Pancreas (tissue), 10 donors: Measurements from ENCODE around the gene KMT5B. TPM values are rescaled to one million over a fixed set of nuclear protein-coding genes. Genes with fewer than 3 reads are reported as not detected.
"Not testable (repeated sequence)": the region's sequence is repeated elsewhere in the genome, so short reads cannot be mapped to it uniquely, and the experiment has no call there.

Experiments
- ATAC-seq, 4 donors: fragments of 200-7000 bp; cut with Tn5 transposase; one replicate each; pipeline versions ENCODE4 v1.8.0 to v1.9.1; 2020; ENCODE audit warnings: mild to moderate bottlenecking in 4 of 4, moderate library complexity in 4 of 4
- DNase-seq, 6 donors: peaks; one replicate each; pipeline ENCODE4 v3.0.0-alpha.2; 2020
- FAIRE-seq: peaks from 2 replicates; lab custom pipeline; 2012; peaks lifted over from hg19 to GRCh38; lab: Jason Lieb, UNC
- H3K27ac ChIP-seq, 4 donors: fragments of 200-600 bp; sonication (generic); 1 replicate in 3 of 4; 2 replicates in 1 of 4; pipeline versions ENCODE4 v1.5.0 to v1.8.0; 2020
- H3K27me3 ChIP-seq, 4 donors: fragments of 200-600 bp; one replicate each; pipeline ENCODE4 v1.8.0; 2021
- H3K36me3 ChIP-seq, 3 donors: fragments of 200-600 bp; sonication (generic) in 1 of 3; one replicate each; pipeline versions ENCODE4 v1.5.0 to v1.8.0; 2020 to 2021
- H3K4me1 ChIP-seq, 3 donors: fragments of 200-600 bp; one replicate each; pipeline ENCODE4 v1.8.0; 2021
- H3K4me3 ChIP-seq, 4 donors: fragments of 200-600 bp; sonication (generic) in 2 of 4; one replicate each; pipeline versions ENCODE4 v1.5.0 to v1.8.0; 2020 to 2021
- H3K9me3 ChIP-seq, 4 donors: fragments of 200-600 bp; one replicate each; pipeline ENCODE4 v1.8.0; 2021
- WGBS, 2 donors: extraction: QIAGEN DNeasy Blood & Tissue Kit; methylation state at CpG; one replicate each; pipeline ENCODE4 v1.1.7; 2013; 5-methylcytosine and 5-hydroxymethylcytosine counted together
- intact Hi-C, 3 donors: fragments of 100-400 bp; cut with DNase I; formaldehyde crosslinking; loops; one replicate each; pipeline versions ENCODE4 v1.11.1 to v1.14.2; 2022
- polyA plus RNA-seq, 2 donors: library from polyadenylated mRNA; stranded (reverse); fragments of 200-250 nt; gene quantifications; one replicate each; pipeline ENCODE4 v1.2.3, GENCODE V29; 2013
- total RNA-seq, 6 donors: library from RNA; stranded (reverse); fragmentation: NEBNext Ultra II Directional in 4 of 6; extraction: Animal tissue kit (Norgen Biotek cat#: 25700) in 4 of 6; gene quantifications; one replicate each; pipeline versions ENCODE4 v1.2.1 to v1.2.4, GENCODE V29; 2021 to 2023
- TF ChIP-seq, protein P1 (sequence below), 4 donors: fragments of 200-600 bp; sonication (generic) in 3 of 4; IDR thresholded peaks; one replicate each; pipeline versions ENCODE4 v1.5.0 to v1.8.0; 2021; ENCODE audit warnings: antibody characterized with exemption in 4 of 4
- donor health status: healthy with polysubstance abuse.
- donor health status: DM: no; HTN: no; CAD: no; lungs with moderate emphysema.
- donor health status: DM: no; HTN: no; CAD: no.
- donor health status: control.
- donor health status: control.
- donor health status: Bipolar disorder and iron deficiency.
- donor health status: DM: yes; HTN: yes; CAD: no.
- donor health status: DM: no; HTN: no; CAD: no.
- donor health status: DM: no; HTN: no; CAD: no.
- donor health status: DM: yes; HTN: yes; CAD: no.

Gene KMT5B
- total and polyA plus RNA-seq, 8 donors, result 12.8 to 30.8 (median 22.6) TPM

- Histone ChIP-seq H3K27ac (no peak overlapping the region), H3K4me3 (no peak overlapping the region), H3K27me3 (no peaks in the 10 kb centered on the region), H3K36me3 (no peaks in the 10 kb centered on the region), H3K9me3 (no peaks in the 10 kb centered on the region), H3K4me1 (no peaks in the 10 kb centered on the region)
- DNase-seq (no peak), ATAC-seq (no peak), FAIRE-seq (no peak)
- TF ChIP-seq, protein P1, sequence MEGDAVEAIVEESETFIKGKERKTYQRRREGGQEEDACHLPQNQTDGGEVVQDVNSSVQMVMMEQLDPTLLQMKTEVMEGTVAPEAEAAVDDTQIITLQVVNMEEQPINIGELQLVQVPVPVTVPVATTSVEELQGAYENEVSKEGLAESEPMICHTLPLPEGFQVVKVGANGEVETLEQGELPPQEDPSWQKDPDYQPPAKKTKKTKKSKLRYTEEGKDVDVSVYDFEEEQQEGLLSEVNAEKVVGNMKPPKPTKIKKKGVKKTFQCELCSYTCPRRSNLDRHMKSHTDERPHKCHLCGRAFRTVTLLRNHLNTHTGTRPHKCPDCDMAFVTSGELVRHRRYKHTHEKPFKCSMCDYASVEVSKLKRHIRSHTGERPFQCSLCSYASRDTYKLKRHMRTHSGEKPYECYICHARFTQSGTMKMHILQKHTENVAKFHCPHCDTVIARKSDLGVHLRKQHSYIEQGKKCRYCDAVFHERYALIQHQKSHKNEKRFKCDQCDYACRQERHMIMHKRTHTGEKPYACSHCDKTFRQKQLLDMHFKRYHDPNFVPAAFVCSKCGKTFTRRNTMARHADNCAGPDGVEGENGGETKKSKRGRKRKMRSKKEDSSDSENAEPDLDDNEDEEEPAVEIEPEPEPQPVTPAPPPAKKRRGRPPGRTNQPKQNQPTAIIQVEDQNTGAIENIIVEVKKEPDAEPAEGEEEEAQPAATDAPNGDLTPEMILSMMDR (IDR thresholded peaks at IDR 0.05), result no peak
- intact Hi-C loops, result loop anchor here in 2 of 3 donors (5.0 to 10.0 kb wide), 3 partner anchors 42 to 192 kb away; no protein-coding TSS in a partner anchor
- 64 to 74% methylated on average over 13 of the region's 13 CpGs for WGBS, 2 donors
Observed at GRCh38 chr11:68255526-68255925, 42.4 kb upstream of the KMT5B start.

GRCh38 chr11:68254421-68254820 is 41.3 kb upstream of the KMT5B start:
- 91 to 93% methylated on average over 14 of the region's 14 CpGs for WGBS, 2 donors
- TF ChIP-seq, protein P1 (IDR thresholded peaks at IDR 0.05), result no peak
- no peak for ATAC-seq
- H3K27me3 ChIP-seq, result no peaks in the 10 kb centered on the region
- H3K36me3 ChIP-seq, result no peaks in the 10 kb centered on the region
- H3K9me3 ChIP-seq, result no peaks in the 10 kb centered on the region
- no peak for DNase-seq
- no peak for FAIRE-seq
- intact Hi-C loops, result loop anchor here in 2 of 3 donors (5.0 to 10.0 kb wide), 2 partner anchors 130 to 133 kb away; no protein-coding TSS in a partner anchor
- no peaks in the 10 kb centered on the region for H3K4me1 ChIP-seq
- no peak overlapping the region for H3K27ac ChIP-seq
- no peak overlapping the region for H3K4me3 ChIP-seq

DNA sequence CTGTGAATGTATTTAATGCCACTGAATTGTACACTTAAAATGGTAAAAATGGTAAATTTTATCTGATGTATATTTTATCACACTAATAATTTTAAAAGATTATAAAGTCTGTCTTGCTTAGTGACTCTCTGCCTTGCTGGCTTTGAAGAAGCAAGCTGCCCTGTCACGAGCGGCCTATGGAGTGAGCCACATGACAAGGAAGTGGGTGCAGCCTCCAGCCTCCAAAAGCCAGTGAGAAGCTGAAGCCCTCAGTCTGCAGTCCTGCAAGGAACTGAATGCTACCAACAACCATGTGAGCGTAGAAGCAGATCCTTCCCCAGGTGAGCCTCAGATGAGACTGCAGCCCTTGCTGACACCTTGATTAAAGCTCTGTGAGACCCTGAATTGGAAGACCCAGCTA is 38.7 kb upstream of the KMT5B start:
- Histone ChIP-seq H3K9me3 (no peaks in the 10 kb centered on the region), H3K36me3 (no peaks in the 10 kb centered on the region), H3K27ac (no peak overlapping the region), H3K27me3 (no peaks in the 10 kb centered on the region), H3K4me1 (no peaks in the 10 kb centered on the region), H3K4me3 (no peak overlapping the region)
- FAIRE-seq, result no peak
- intact Hi-C loops, result loop anchor here in 2 of 3 donors (5.0 to 10.0 kb wide), 2 partner anchors 133 to 136 kb away; no protein-coding TSS in a partner anchor
- DNase-seq, result no peak
- TF ChIP-seq, protein P1 (IDR thresholded peaks at IDR 0.05), result no peak
- WGBS, 2 donors, result 92 to 98% methylated on average over 3 of the region's 3 CpGs
- ATAC-seq, result no peak

- intact Hi-C loops, H3K27ac ChIP-seq, H3K27me3 ChIP-seq, H3K4me3 ChIP-seq, ATAC-seq, DNase-seq, H3K36me3 ChIP-seq, H3K4me1 ChIP-seq, H3K9me3 ChIP-seq, FAIRE-seq: not testable (repeated sequence)
- WGBS, 2 donors, result 90 to 93% methylated on average over 5 of the region's 5 CpGs
Observed at GRCh38 chr11:68244912-68245311, 31.8 kb upstream of the KMT5B start.

- H3K27me3 ChIP-seq, H3K4me1 ChIP-seq, H3K36me3 ChIP-seq, intact Hi-C loops, FAIRE-seq, H3K27ac ChIP-seq, DNase-seq, H3K9me3 ChIP-seq, ATAC-seq, H3K4me3 ChIP-seq: not testable (repeated sequence)
- 87 to 100% methylated on average over 1 of the region's 1 CpG for WGBS, 2 donors
Observed at GRCh38 chr11:68243847-68244246, 30.8 kb upstream of the KMT5B start.

GRCh38 chr11:68242616-68243015 is 29.5 kb upstream of the KMT5B start:
- no peaks in the 10 kb centered on the region for H3K4me1 ChIP-seq
- no peaks in the 10 kb centered on the region for H3K9me3 ChIP-seq
- no peaks in the 10 kb centered on the region for H3K27me3 ChIP-seq
- ATAC-seq (no peak), DNase-seq (no peak), FAIRE-seq (no peak)
- H3K36me3 ChIP-seq, result no peaks in the 10 kb centered on the region
- no peak overlapping the region for H3K4me3 ChIP-seq
- WGBS, 2 donors, result 94 to 98% methylated on average over 2 of the region's 2 CpGs
- TF ChIP-seq, protein P1 (IDR thresholded peaks at IDR 0.05), result no peak
- intact Hi-C loops, result no loop called here
- H3K27ac ChIP-seq, result no peak overlapping the region
